GM18520 (cell line): ENCODE measurements around the gene IMPDH2.

Experiments
- ATAC-seq: cut with Tn5 transposase; IDR thresholded peaks from one replicate; pipeline ENCODE4 v1.9.1; 2021; ENCODE audit not compliant: unreplicated experiment

The IMPDH2 gene

DNA sequence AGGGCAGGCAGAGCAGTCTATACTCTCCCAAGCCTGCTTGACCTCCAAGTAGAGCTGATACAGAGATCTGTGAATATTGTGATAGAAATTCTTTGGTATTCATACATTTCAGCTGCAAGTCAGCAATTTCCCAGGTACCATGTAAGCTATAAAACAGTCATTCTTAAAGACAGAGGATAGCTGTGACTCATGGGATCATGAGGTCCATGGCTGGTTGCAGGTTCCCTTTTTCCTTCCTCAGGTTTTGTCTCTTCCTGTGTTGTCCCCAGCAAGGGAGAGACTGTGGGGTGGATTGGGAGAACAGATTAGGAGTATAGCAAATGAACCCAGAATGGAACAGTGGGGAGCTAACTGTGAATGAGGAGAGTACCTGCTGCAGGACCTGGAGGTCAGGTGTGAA, 44.5 kb downstream of the IMPDH2 start:
- ATAC-seq: no peak

DNA sequence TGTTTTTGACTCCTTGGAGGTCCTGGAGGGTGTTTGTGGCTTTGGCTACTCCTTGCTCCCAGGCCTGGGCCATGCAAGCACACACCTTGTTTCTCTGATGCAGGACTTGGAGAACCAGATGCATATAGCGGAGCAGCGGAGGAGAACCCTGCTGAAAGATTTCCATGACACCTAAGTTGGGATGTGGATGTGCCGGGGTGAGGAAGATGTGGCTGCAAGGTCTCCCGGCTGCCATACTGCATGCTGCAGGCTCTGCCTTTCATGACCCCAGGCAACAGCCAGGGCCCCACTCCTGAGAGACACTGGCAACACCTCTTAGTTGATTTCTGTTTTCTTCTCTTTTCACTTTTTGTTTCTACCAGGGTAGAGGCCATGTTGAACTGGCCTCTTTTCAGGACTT, 46.1 kb downstream of the IMPDH2 start:
- ATAC-seq: no peak

DNA sequence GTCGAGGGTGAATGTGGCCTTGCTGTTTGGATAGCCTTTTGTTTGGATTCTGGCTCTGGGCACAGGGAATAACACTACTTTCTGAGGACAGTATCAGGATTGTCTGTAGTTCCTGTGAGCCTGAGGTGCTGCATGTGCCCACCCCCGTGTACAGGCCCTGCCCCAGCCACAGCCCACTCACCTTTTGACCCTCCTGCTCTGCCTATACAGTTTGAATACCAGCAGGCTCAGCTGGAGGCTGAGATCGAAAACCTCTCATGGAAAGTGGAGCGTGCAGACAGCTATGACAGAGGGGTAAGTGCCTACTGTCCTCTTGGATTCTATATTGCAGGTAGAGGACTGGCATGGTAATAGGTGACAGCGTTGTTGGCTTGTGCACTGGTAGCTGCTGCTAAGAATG, 46.5 kb downstream of the IMPDH2 start:
- ATAC-seq: no peak

DNA sequence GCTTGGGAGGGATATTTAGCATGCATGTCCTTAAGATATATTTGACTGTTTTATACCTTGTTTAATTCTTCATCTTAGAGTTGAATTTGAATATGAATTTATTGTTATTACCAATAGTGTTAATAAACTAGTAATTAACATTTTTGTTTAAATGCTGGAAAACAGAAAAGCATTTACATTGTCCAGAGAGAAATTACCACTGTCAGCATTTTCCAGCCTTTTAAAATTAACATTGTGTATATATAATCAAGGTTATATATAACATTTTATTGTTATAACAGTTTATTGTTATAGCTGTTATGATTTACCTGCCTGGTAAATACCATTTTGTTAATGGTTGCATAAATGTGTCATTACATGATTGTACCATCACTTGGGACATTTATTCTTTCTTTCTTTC, 47.2 kb downstream of the IMPDH2 start:
- no peak for ATAC-seq

DNA sequence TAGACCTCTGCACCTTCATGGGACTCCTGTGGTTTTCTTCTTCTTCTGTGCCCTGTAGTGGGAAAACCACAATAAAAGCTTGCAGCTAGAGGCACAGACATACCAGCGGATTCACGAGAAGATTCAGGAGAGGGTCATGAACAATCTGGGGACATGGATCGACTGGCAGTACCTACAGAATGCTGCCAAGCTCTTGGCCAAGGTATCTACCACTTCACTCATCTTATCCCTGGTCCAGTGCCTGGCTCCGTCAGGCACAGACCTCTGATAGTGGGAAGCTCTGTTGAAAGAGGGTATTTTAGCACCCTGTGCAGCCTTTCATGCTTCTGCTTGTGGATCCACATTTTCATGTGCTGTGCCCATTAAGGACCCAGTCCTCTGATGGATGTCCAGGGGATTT, 48.9 kb downstream of the IMPDH2 start:
- no peak for ATAC-seq

DNA sequence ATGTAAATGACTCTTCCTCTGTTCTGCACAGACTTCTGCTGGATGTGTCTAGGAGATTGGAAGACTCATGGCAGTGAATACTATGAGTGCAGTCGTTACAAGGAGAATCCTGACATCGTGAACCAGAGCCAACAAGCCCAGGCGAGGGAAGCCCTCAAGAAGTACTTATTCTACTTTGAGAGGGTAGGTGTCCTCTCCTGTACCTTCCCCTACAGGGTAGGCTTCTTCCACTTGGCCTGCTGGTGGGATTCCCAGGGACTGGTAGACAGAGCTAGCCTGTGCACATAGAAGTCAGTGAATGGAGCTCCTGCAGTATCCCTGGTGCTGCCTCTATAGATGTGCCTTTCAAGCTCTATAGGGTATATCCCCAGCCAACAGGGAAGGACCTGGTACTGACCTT, 49.7 kb downstream of the IMPDH2 start:
- no peak for ATAC-seq
